MM.1S (cell line): Measurements from ENCODE around the gene CUL4B.
A peak's percentile ranks its signal among the peaks of the same experiment; 100 is the strongest.

Source experiments
- DNase-seq: peaks from one replicate; pipeline ENCODE4 v3.0.0-alpha.2; 2015
- H2AFZ ChIP-seq: fragments of 300-600 bp; sonication (generic); 2 replicates; pipeline ENCODE4 v1.6.0; 2016; ENCODE audit warnings: antibody characterized with exemption, low read length
- H3F3A ChIP-seq: fragments of 300-600 bp; sonication (generic); 2 replicates; pipeline ENCODE4 v1.6.1; 2016; ENCODE audit warnings: mild to moderate bottlenecking, antibody characterized with exemption, low read length, moderate library complexity, mixed read lengths; ENCODE audit not compliant: insufficient read depth
- H3K27ac ChIP-seq: fragments of 300-600 bp; sonication (generic); 2 replicates; pipeline ENCODE4 v1.5.1; 2016; ENCODE audit warnings: mild to moderate bottlenecking, low read length
- H3K27me3 ChIP-seq: fragments of 300-600 bp; sonication (generic); replicated peaks from 2 replicates; pipeline ENCODE4 v1.6.0; 2016; ENCODE audit warnings: low read length; ENCODE audit not compliant: insufficient read depth
- H3K36me3 ChIP-seq: fragments of 300-600 bp; sonication (generic); replicated peaks from 2 replicates; pipeline ENCODE4 v1.6.1; 2016; ENCODE audit warnings: mild to moderate bottlenecking, low read length, mixed read lengths; ENCODE audit not compliant: insufficient read depth
- H3K4me1 ChIP-seq: fragments of 300-600 bp; sonication (generic); 2 replicates; pipeline ENCODE4 v1.6.1; 2016; ENCODE audit warnings: low read length, mixed read lengths
- H3K4me2 ChIP-seq: fragments of 300-600 bp; sonication (generic); 2 replicates; pipeline ENCODE4 v1.6.0; 2016; ENCODE audit warnings: low read depth, low read length
- H3K4me3 ChIP-seq: fragments of 300-600 bp; sonication (generic); 2 replicates; pipeline ENCODE4 v1.5.1; 2016; ENCODE audit warnings: low read length, mixed read lengths
- H3K79me2 ChIP-seq: fragments of 300-600 bp; sonication (generic); 2 replicates; pipeline ENCODE4 v1.6.1; 2016; ENCODE audit warnings: mixed run types, low read length, mixed read lengths
- H3K9ac ChIP-seq: fragments of 300-600 bp; sonication (generic); 2 replicates; pipeline ENCODE4 v1.6.1; 2016; ENCODE audit warnings: low read length, mixed read lengths
- H3K9me2 ChIP-seq: fragments of 300-600 bp; sonication (generic); replicated peaks from 2 replicates; pipeline ENCODE4 v1.6.1; 2016; ENCODE audit warnings: mild to moderate bottlenecking, low read length, mixed read lengths; ENCODE audit not compliant: insufficient read depth
- H3K9me3 ChIP-seq: fragments of 300-600 bp; sonication (generic); replicated peaks from 2 replicates; pipeline ENCODE4 v1.6.1; 2016; ENCODE audit warnings: mild to moderate bottlenecking, low read length, mixed read lengths; ENCODE audit not compliant: insufficient read depth
- H4K20me1 ChIP-seq: fragments of 300-600 bp; sonication (generic); 2 replicates; pipeline ENCODE4 v1.6.1; 2016; ENCODE audit warnings: mild to moderate bottlenecking, low read length, moderate library complexity, mixed read lengths; ENCODE audit not compliant: insufficient read depth
- EZH2 ChIP-seq: fragments of 300-600 bp; sonication (generic); optimal IDR thresholded peaks from 2 replicates; pipeline ENCODE3; 2017; ENCODE audit warnings: low read depth, mild to moderate bottlenecking, antibody characterized with exemption, low read length, mixed read lengths
- EZH2phosphoT487 ChIP-seq: fragments of 300-600 bp; sonication (generic); IDR thresholded peaks from 2 replicates; pipeline ENCODE4 v1.6.1; 2018; ENCODE audit warnings: antibody characterized with exemption, low read length
- TF ChIP-seq, protein P1 (sequence below): fragments of 300-600 bp; sonication (generic); IDR thresholded peaks from 2 replicates; pipeline ENCODE4 v1.5.1; 2016; ENCODE audit warnings: antibody characterized with exemption, low read length, mixed read lengths

The CUL4B gene

GRCh38 chrX:120564925-120565324 lies 4.2 kb upstream of the CUL4B start:
- TF ChIP-seq EZH2 = no peak
- TF ChIP-seq EZH2phosphoT487 = no peak
- TF ChIP-seq, protein P1, sequence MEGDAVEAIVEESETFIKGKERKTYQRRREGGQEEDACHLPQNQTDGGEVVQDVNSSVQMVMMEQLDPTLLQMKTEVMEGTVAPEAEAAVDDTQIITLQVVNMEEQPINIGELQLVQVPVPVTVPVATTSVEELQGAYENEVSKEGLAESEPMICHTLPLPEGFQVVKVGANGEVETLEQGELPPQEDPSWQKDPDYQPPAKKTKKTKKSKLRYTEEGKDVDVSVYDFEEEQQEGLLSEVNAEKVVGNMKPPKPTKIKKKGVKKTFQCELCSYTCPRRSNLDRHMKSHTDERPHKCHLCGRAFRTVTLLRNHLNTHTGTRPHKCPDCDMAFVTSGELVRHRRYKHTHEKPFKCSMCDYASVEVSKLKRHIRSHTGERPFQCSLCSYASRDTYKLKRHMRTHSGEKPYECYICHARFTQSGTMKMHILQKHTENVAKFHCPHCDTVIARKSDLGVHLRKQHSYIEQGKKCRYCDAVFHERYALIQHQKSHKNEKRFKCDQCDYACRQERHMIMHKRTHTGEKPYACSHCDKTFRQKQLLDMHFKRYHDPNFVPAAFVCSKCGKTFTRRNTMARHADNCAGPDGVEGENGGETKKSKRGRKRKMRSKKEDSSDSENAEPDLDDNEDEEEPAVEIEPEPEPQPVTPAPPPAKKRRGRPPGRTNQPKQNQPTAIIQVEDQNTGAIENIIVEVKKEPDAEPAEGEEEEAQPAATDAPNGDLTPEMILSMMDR = no peak
- Histone ChIP-seq H2AFZ (no peak overlapping the region), H3K27me3 (no peaks in the 10 kb centered on the region)

DNA sequence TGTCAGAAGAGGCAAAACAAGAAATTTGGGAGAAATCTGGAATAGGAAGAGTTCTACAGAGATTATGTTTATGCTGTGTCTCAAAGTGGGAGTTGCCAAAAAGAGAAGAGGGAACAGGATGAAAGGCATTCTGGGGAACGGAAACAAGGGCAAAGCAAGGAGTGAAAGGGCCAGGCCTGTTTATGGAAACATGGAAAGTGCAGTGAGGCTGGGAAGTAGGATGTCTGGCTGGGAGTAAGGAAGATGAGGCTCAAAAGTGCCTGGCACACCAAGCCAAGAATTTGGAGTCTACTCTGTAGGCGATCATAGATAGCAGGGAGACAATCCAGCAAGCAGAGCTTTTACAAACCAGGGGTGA lies 1.8 kb upstream of the CUL4B start:
- H3K9ac ChIP-seq = no peak overlapping the region
- H3K27ac ChIP-seq = no peak overlapping the region

More at GRCh38 chrX:120564925-120565324, 4.2 kb upstream of the CUL4B start:
- no peak for DNase-seq
- H3F3A ChIP-seq = peaks cover 10% of the 10 kb centered on the region
- H3K9ac ChIP-seq = no peak overlapping the region
- H3K4me2 ChIP-seq = no peak overlapping the region
- H3K9me2 ChIP-seq = no peaks in the 10 kb centered on the region
- no peak overlapping the region for H3K27ac ChIP-seq
- H3K36me3 ChIP-seq = no peaks in the 10 kb centered on the region
- peaks cover 4% of the 10 kb centered on the region for H3K79me2 ChIP-seq
- H3K4me3 ChIP-seq = no peak overlapping the region
- 0 out of 2 replicates have a peak, but pooled peaks cover 3% of the 10 kb centered on the region for H3K4me1 ChIP-seq
- no peaks in the 10 kb centered on the region for H3K9me3 ChIP-seq
- no peaks in the 10 kb centered on the region for H4K20me1 ChIP-seq

DNA sequence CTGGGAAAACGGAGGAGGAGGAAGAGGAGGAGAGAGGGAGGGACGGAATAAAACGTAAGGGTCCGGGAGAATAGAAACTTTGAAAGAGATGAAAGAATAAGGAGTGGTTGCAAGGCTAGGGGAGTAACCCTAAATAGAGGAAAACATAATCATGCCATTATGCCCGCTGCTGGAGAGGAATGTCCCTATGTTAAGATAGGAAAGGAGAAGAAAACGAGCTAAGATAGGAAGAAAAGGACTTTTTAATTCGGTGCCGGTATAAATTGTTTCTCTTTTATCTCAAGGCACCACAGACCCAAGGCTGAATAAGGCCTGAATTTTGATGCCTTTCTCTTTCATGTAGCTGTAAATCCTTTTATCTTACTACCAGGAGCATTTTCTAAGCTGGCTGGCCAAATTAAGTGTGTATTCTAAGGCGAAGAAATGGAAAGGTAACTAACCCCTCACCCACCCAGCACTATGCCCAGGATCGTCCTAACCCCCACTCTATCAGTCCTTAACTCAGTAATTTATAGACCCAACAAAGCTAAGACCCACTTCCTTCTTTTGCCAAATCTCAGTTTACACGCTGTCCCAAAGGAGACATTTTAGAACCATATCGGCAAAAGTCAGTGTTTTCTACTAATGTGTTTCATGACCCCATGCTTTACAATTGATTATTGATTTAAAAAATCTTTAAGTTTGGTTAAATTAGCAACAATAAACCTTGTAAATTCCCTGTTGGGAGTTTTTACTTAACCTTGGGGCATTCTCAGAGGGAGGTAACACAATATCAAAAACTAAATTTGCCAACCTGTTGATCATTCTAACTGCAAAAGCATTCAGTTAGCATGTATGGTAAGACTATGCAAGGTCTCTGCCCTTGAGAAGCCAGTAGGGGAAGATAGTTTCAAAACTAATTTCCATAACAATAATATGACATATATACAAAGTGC lies 1.1 kb upstream of the CUL4B start:
- H3K4me1 ChIP-seq = 0 out of 2 replicates have a peak, but pooled peaks cover 3% of the 10 kb centered on the region
- no peaks in the 10 kb centered on the region for H3K9me2 ChIP-seq
- H3F3A ChIP-seq = peaks cover 17% of the 10 kb centered on the region
- H3K27me3 ChIP-seq = no peaks in the 10 kb centered on the region
- DNase-seq = no peak
- peak overlapping the region; percentile 80 for H3K4me3 ChIP-seq
- TF ChIP-seq EZH2 = no peak
- TF ChIP-seq, protein P1 = no peak
- TF ChIP-seq EZH2phosphoT487 = no peak
- H3K9me3 ChIP-seq = no peaks in the 10 kb centered on the region
- H4K20me1 ChIP-seq = no peaks in the 10 kb centered on the region
- peak overlapping the region; percentile 74 for H3K4me2 ChIP-seq
- H3K9ac ChIP-seq = peak overlapping the region; percentile 67; the same call in 1 of the 2 replicates
- H3K36me3 ChIP-seq = no peaks in the 10 kb centered on the region
- peak overlapping the region; percentile 67 for H2AFZ ChIP-seq
- H3K27ac ChIP-seq = peak overlapping the region; percentile 43; the same call in 1 of the 2 replicates
- H3K79me2 ChIP-seq = peaks cover 33% of the 10 kb centered on the region

More for the DNA sequence above, 1.8 kb upstream of the CUL4B start:
- Histone ChIP-seq H3K27me3 (no peaks in the 10 kb centered on the region), H3K4me1 (0 out of 2 replicates have a peak, but pooled peaks cover 3% of the 10 kb centered on the region), H3F3A (peaks cover 17% of the 10 kb centered on the region), H3K9me2 (no peaks in the 10 kb centered on the region), H3K4me2 (no peak overlapping the region), H3K4me3 (no peak overlapping the region), H3K9me3 (no peaks in the 10 kb centered on the region), H4K20me1 (no peaks in the 10 kb centered on the region), H3K79me2 (peaks cover 27% of the 10 kb centered on the region), H2AFZ (no peak overlapping the region), H3K36me3 (no peaks in the 10 kb centered on the region)
- TF ChIP-seq EZH2 = no peak
- no peak for TF ChIP-seq EZH2phosphoT487
- TF ChIP-seq, protein P1 = no peak
- no peak for DNase-seq
